ENCODE data around the gene RAB30. TPM values are rescaled to one million over a fixed set of nuclear protein-coding genes. Genes with fewer than 3 reads are reported as not detected.

Gene RAB30
- total and polyA plus RNA-seq, 2 donors from 2014 or later, result 3.1 to 15.2 TPM

DNA sequence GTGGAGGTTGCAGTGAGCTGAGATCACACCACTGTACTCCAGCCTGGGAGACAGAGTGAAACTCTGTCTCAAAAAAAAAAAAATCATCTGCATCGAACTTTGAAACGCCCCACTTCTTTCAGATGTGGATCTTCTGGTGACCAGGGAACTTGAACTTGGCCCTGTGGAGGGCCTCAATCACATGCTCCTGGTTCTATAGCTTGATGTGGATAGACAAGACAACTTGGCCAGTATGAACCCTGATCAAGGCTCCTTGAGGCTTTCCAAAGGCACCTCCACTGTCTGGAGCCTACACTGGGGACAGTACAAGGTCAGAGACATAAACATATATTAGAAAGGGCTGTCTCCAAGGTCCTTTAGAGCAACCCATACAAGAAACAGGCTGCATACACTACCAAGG lies 30.6 kb downstream of the RAB30 start:
- no peaks in the 10 kb centered on the region for H3K9me3 ChIP-seq (ENCODE audit: control insufficient read depth in 2 of 3, insufficient read depth in 1 of 3, low read length in 3 of 3)

DNA sequence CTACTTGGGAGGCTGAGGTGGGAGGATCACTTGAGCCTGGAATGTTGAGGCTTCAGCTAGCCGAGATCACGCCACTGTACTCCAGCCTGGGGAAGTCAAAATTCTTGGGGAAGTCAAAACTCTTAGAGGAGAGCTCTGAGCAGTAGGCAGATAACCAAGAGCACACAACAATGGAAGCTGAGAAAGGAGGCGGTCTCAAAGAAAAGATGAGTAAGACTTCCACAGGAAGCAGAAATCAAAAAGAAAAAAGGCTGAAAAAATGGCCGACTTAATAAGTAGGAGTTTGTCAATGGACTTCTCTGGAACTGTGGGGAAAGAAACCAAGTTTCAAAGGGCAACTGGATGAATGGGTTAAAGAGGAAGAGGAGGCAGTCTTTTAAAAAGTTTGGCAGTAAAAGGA lies 32.1 kb downstream of the RAB30 start:
- TF ChIP-seq, protein P1, sequence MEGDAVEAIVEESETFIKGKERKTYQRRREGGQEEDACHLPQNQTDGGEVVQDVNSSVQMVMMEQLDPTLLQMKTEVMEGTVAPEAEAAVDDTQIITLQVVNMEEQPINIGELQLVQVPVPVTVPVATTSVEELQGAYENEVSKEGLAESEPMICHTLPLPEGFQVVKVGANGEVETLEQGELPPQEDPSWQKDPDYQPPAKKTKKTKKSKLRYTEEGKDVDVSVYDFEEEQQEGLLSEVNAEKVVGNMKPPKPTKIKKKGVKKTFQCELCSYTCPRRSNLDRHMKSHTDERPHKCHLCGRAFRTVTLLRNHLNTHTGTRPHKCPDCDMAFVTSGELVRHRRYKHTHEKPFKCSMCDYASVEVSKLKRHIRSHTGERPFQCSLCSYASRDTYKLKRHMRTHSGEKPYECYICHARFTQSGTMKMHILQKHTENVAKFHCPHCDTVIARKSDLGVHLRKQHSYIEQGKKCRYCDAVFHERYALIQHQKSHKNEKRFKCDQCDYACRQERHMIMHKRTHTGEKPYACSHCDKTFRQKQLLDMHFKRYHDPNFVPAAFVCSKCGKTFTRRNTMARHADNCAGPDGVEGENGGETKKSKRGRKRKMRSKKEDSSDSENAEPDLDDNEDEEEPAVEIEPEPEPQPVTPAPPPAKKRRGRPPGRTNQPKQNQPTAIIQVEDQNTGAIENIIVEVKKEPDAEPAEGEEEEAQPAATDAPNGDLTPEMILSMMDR (IDR thresholded peaks at IDR 0.05; ENCODE audit: borderline replicate concordance, extremely low read depth, insufficient read depth), result no peak
- no peak overlapping the region for H3K9ac ChIP-seq (ENCODE audit: low read length in 3 of 3)
- H3K27me3 ChIP-seq (ENCODE audit: control insufficient read depth, insufficient read depth, low read length), result no peaks in the 10 kb centered on the region
- intact Hi-C loops (cut with DNase I), result no loop called here
- H3K27ac ChIP-seq (ENCODE audit: low read depth in 2 of 2, low read length in 2 of 2), result no peak overlapping the region
- FAIRE-seq (no peak), DNase-seq (no peak)
- peaks cover 0 to under 1% (median 0%) of the 10 kb centered on the region in 3 donors for H3K4me1 ChIP-seq (ENCODE audit: control insufficient read depth in 2 of 3, insufficient read depth in 2 of 3, low read depth in 1 of 3, low read length in 3 of 3)
- H3K4me3 ChIP-seq (ENCODE audit: low read length in 3 of 3), result no peak overlapping the region
- no peaks in the 10 kb centered on the region for H3K36me3 ChIP-seq (ENCODE audit: control insufficient read depth in 2 of 3, insufficient read depth in 3 of 3, low read length in 3 of 3)
- no peaks in the 10 kb centered on the region for H3K9me3 ChIP-seq (ENCODE audit: control insufficient read depth in 2 of 3, insufficient read depth in 1 of 3, low read length in 3 of 3)

More for the DNA sequence above, 30.6 kb downstream of the RAB30 start:
- H3K9ac ChIP-seq (ENCODE audit: low read length in 3 of 3), result no peak overlapping the region
- H3K27ac ChIP-seq (ENCODE audit: low read depth in 2 of 2, low read length in 2 of 2), result no peak overlapping the region
- H3K4me1 ChIP-seq (ENCODE audit: control insufficient read depth in 2 of 3, insufficient read depth in 2 of 3, low read depth in 1 of 3, low read length in 3 of 3), result no peaks in the 10 kb centered on the region
- no peak overlapping the region for H3K4me3 ChIP-seq (ENCODE audit: low read length in 3 of 3)
- no peaks in the 10 kb centered on the region for H3K27me3 ChIP-seq (ENCODE audit: control insufficient read depth, insufficient read depth, low read length)
- intact Hi-C loops (cut with DNase I), result no loop called here
- no peaks in the 10 kb centered on the region for H3K36me3 ChIP-seq (ENCODE audit: control insufficient read depth in 2 of 3, insufficient read depth in 3 of 3, low read length in 3 of 3)
- TF ChIP-seq, protein P1 (IDR thresholded peaks at IDR 0.05; ENCODE audit: borderline replicate concordance, extremely low read depth, insufficient read depth), result no peak
- FAIRE-seq (no peak), DNase-seq (no peak)

DNA sequence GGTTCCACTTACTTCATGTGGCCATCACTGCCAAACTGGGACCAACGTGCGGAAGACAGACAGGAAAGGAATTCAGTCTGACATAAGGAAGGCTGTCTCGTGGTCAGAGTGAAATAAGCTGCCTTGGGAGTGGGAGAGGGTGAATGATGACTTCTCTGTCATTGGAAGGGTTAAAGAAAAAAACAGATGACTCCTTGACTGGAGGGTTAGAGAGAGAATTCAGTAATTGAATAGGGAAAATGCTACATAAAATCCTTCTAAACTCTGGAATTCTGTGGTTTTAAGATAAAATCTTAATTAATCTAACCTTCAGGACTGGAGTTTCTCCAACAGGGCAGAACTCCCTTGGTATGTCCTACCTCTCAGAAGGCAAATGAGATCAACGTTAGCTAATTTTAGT lies 33.8 kb downstream of the RAB30 start:
- Histone ChIP-seq H3K27me3 (ENCODE audit: control insufficient read depth, insufficient read depth, low read length) (no peaks in the 10 kb centered on the region), H3K27ac (ENCODE audit: low read depth in 2 of 2, low read length in 2 of 2) (no peak overlapping the region), H3K9me3 (ENCODE audit: control insufficient read depth in 2 of 3, insufficient read depth in 1 of 3, low read length in 3 of 3) (no peaks in the 10 kb centered on the region), H3K4me3 (ENCODE audit: low read length in 3 of 3) (no peak overlapping the region), H3K9ac (ENCODE audit: low read length in 3 of 3) (no peak overlapping the region), H3K4me1 (ENCODE audit: control insufficient read depth in 2 of 3, insufficient read depth in 2 of 3, low read depth in 1 of 3, low read length in 3 of 3) (peaks cover 0 to 5% (median 0%) of the 10 kb centered on the region in 3 donors), H3K36me3 (ENCODE audit: control insufficient read depth in 2 of 3, insufficient read depth in 3 of 3, low read length in 3 of 3) (no peaks in the 10 kb centered on the region)
- intact Hi-C loops (cut with DNase I), result no loop called here
- TF ChIP-seq, protein P1 (IDR thresholded peaks at IDR 0.05; ENCODE audit: borderline replicate concordance, extremely low read depth, insufficient read depth), result no peak
- FAIRE-seq, result no peak
- no peak for DNase-seq

DNA sequence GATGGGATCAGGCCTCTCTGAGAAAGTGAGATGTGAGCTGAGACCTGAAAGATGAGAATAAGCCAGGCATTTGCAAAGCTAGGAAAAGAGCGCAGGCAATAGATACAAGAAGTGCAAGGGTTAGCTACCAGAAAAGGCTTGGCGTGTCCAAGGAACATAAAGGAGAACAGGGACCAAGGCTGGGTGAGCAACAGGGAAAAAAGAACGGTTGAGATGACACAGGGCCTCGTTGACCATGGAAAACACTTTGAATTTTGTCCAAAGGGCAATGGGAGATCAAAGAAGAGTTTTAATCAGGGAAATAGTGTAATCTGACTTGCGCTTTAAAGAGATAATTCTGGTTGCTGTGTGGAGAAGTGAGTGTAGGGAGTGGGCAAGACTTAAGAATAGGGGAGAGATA lies 35.0 kb downstream of the RAB30 start:
- intact Hi-C loops (cut with DNase I), result no loop called here
- H3K27me3 ChIP-seq (ENCODE audit: control insufficient read depth, insufficient read depth, low read length), result no peaks in the 10 kb centered on the region

More for the DNA sequence above, 35.0 kb downstream of the RAB30 start:
- TF ChIP-seq, protein P1 (IDR thresholded peaks at IDR 0.05; ENCODE audit: borderline replicate concordance, extremely low read depth, insufficient read depth), result no peak
- Histone ChIP-seq H3K4me1 (ENCODE audit: control insufficient read depth in 2 of 3, insufficient read depth in 2 of 3, low read depth in 1 of 3, low read length in 3 of 3) (peaks cover 0 to 5% (median 0%) of the 10 kb centered on the region in 3 donors), H3K9me3 (ENCODE audit: control insufficient read depth in 2 of 3, insufficient read depth in 1 of 3, low read length in 3 of 3) (no peaks in the 10 kb centered on the region), H3K4me3 (ENCODE audit: low read length in 3 of 3) (no peak overlapping the region), H3K27ac (ENCODE audit: low read depth in 2 of 2, low read length in 2 of 2) (no peak overlapping the region), H3K36me3 (ENCODE audit: control insufficient read depth in 2 of 3, insufficient read depth in 3 of 3, low read length in 3 of 3) (no peaks in the 10 kb centered on the region), H3K9ac (ENCODE audit: low read length in 3 of 3) (no peak overlapping the region)
- no peak for DNase-seq
- no peak for FAIRE-seq

Measured in kidney (tissue), 14 donors.